A549 (cell line): ENCODE data around the gene RPE. TPM values are rescaled to one million over a fixed set of nuclear protein-coding genes. Genes with fewer than 3 reads are reported as not detected.

Source experiments
- ATAC-seq, 2 experiments: fragments of 200-7000 bp in 1 of 2; fragments of >200 bp in 1 of 2; cut with Nextera tagmentation in 1 of 2; cut with Tn5 transposase in 1 of 2; 3 replicates each; pipeline versions ENCODE4 v1.8.0 to v1.9.1; 2018 to 2020; ENCODE audit warnings: mild to moderate bottlenecking in 1 of 2, moderate library complexity in 1 of 2
- CTCF ChIA-PET: fragments of 300-600 bp; sonication (Branson Sonifier 250); formaldehyde crosslinking; extraction: SDS; loops from one replicate; lab custom pipeline; 2021; ENCODE audit warnings: antibody characterized with exemption, inconsistent platforms; lab: Yijun Ruan, JAX
- POLR2A ChIA-PET: fragments of 350-600 bp; formaldehyde crosslinking; extraction: SDS; loops from one replicate; lab custom pipeline; 2021; ENCODE audit warnings: antibody characterized with exemption, inconsistent platforms; lab: Yijun Ruan, JAX
- DNase-seq, 2 experiments: peaks; one replicate each; pipeline versions ENCODE4 v3.0.0 to v3.0.0-alpha.2; 2011 to 2016; ENCODE audit warnings: low read depth in 1 of 2, low spot score in 1 of 2
- FAIRE-seq: peaks from 2 replicates; lab custom pipeline; 2011; peaks lifted over from hg19 to GRCh38; lab: Jason Lieb, UNC
- H3K27ac ChIP-seq, 2 experiments: fragments of >200 bp; sonication (Bioruptor Twin); formaldehyde crosslinking; 3 replicates each; pipeline ENCODE4 v1.5.1; 2016 to 2017
- H3K4me1 ChIP-seq: fragments of >200 bp; sonication (Bioruptor Twin); formaldehyde crosslinking; 3 replicates; pipeline ENCODE4 v1.6.1; 2016
- H3K4me2 ChIP-seq: fragments of >200 bp; sonication (Bioruptor Twin); formaldehyde crosslinking; 3 replicates; pipeline ENCODE4 v1.6.1; 2016
- H3K4me3 ChIP-seq: fragments of >200 bp; sonication (Bioruptor Twin); formaldehyde crosslinking; 3 replicates; pipeline ENCODE4 v1.5.1; 2016
- H3K9me3 ChIP-seq: fragments of >200 bp; sonication (Bioruptor Twin); formaldehyde crosslinking; 3 replicates; pipeline ENCODE4 v1.6.1; 2016
- CEBPB ChIP-seq, 2 experiments: fragments of >200 bp in 1 of 2; sonication (Bioruptor Twin) in 1 of 2; formaldehyde crosslinking in 1 of 2; IDR thresholded peaks; 2 replicates each; pipeline ENCODE4 v1.6.1; 2012 to 2016
- CHD4 ChIP-seq: fragments of 200-600 bp; sonication (generic); IDR thresholded peaks from 2 replicates; pipeline ENCODE4 v1.6.1; 2016; ENCODE audit warnings: antibody characterized with exemption, mild to moderate bottlenecking, borderline replicate concordance
- EHF ChIP-seq: fragments of 250-450 bp; sonication (Bioruptor Pico); IDR thresholded peaks from 2 replicates; pipeline ENCODE4 v1.5.0; 2020; ENCODE audit warnings: mild to moderate bottlenecking
- EHMT2 ChIP-seq: fragments of 200-600 bp; sonication (generic); IDR thresholded peaks from 2 replicates; pipeline ENCODE4 v1.6.1; 2016; ENCODE audit warnings: antibody characterized with exemption, low read depth, mild to moderate bottlenecking, moderate library complexity
- ESRRA ChIP-seq: fragments of 150-350 bp; IDR thresholded peaks from 2 replicates; pipeline ENCODE4 v1.6.1; 2014; ENCODE audit warnings: mild to moderate bottlenecking, low read length, borderline replicate concordance
- FOSB ChIP-seq: fragments of 250-450 bp; sonication (Bioruptor Pico); IDR thresholded peaks from 2 replicates; pipeline ENCODE4 v1.5.0; 2020; ENCODE audit warnings: mild to moderate bottlenecking, moderate library complexity
- FOXS1 ChIP-seq: fragments of 250-450 bp; sonication (Bioruptor Pico); IDR thresholded peaks from 2 replicates; pipeline ENCODE4 v1.5.0; 2020; ENCODE audit warnings: mild to moderate bottlenecking, moderate library complexity
- HDAC2 ChIP-seq: fragments of 200-600 bp; sonication (generic); IDR thresholded peaks from 2 replicates; pipeline ENCODE4 v1.6.1; 2016
- HEYL ChIP-seq: fragments of 250-450 bp; sonication (Bioruptor Pico); IDR thresholded peaks from 2 replicates; pipeline ENCODE4 v1.8.0; 2021; ENCODE audit warnings: mild to moderate bottlenecking, moderate library complexity
- HOXB13 ChIP-seq: fragments of 250-450 bp; sonication (Bioruptor Pico); IDR thresholded peaks from 2 replicates; pipeline ENCODE4 v1.5.0; 2020; ENCODE audit warnings: low read depth, mild to moderate bottlenecking, moderate library complexity
- HOXB5 ChIP-seq: fragments of 250-450 bp; sonication (Bioruptor Pico); IDR thresholded peaks from 2 replicates; pipeline ENCODE4 v1.5.0; 2020; ENCODE audit warnings: mild to moderate bottlenecking, moderate library complexity
- JUN ChIP-seq, 2 experiments: fragments of >200 bp; sonication (Bioruptor Twin); formaldehyde crosslinking; IDR thresholded peaks; 2 replicates in 1 of 2; 3 replicates in 1 of 2; pipeline ENCODE4 v1.6.1; 2016 to 2017
- KDM1A ChIP-seq: fragments of 200-600 bp; sonication (generic); IDR thresholded peaks from 2 replicates; pipeline ENCODE4 v1.6.1; 2016; ENCODE audit warnings: low read depth, mild to moderate bottlenecking
- MAFK ChIP-seq: fragments of 450-650 bp; IDR thresholded peaks from 2 replicates; pipeline ENCODE4 v1.6.1; 2014; ENCODE audit not compliant: partially characterized antibody
- NPAS2 ChIP-seq: fragments of 250-450 bp; sonication (Bioruptor Pico); IDR thresholded peaks from 2 replicates; pipeline ENCODE4 v1.8.0; 2022; ENCODE audit warnings: mild to moderate bottlenecking, moderate library complexity, borderline replicate concordance
- POLR2A ChIP-seq: IDR thresholded peaks from 2 replicates; pipeline ENCODE4 v1.6.1; 2012; ENCODE audit warnings: mild to moderate bottlenecking, low read length
- RFX5 ChIP-seq: fragments of 450-650 bp; IDR thresholded peaks from 2 replicates; pipeline ENCODE4 v1.7.1; 2014; ENCODE audit warnings: antibody characterized with exemption, mild to moderate bottlenecking, moderate library complexity
- SMC3 ChIP-seq: fragments of >200 bp; sonication (Bioruptor Twin); formaldehyde crosslinking; IDR thresholded peaks from 3 replicates; pipeline ENCODE4 v1.6.1; 2018; ENCODE audit warnings: inconsistent platforms
- SREBF2 ChIP-seq: fragments of 450-650 bp; IDR thresholded peaks from 2 replicates; pipeline ENCODE4 v1.6.1; 2014; ENCODE audit warnings: mild to moderate bottlenecking, moderate library complexity
- TFCP2L1 ChIP-seq: fragments of 250-450 bp; sonication (Bioruptor Pico); IDR thresholded peaks from 2 replicates; pipeline ENCODE4 v1.5.0; 2021; ENCODE audit warnings: mild to moderate bottlenecking
- TP53 ChIP-seq: fragments of 250-450 bp; sonication (Bioruptor Pico); IDR thresholded peaks from 2 replicates; pipeline ENCODE4 v1.5.0; 2021; ENCODE audit warnings: mild to moderate bottlenecking, moderate library complexity
- ZNF302 ChIP-seq: fragments of 250-450 bp; sonication (Bioruptor Pico); IDR thresholded peaks from 2 replicates; pipeline ENCODE4 v1.9.0; 2021; ENCODE audit warnings: inconsistent platforms, mild to moderate bottlenecking, moderate library complexity
- ZSCAN20 ChIP-seq: fragments of 250-450 bp; sonication (Bioruptor Pico); IDR thresholded peaks from 2 replicates; pipeline ENCODE4 v1.8.0; 2022; ENCODE audit warnings: mild to moderate bottlenecking, moderate library complexity
- WGBS: methylation state at CpG from one replicate; pipeline ENCODE4 v1.1.6; 2017; ENCODE audit errors: missing lambda C conversion rate; 5-methylcytosine and 5-hydroxymethylcytosine counted together
- polyA plus RNA-seq, 4 experiments: library from polyadenylated mRNA; depleted of rRNA in 3 of 4; stranded (reverse); fragments of >200 nt; fragmentation: RNase III in 1 of 4; extraction: RNeasy Plus Mini Kit Qiagen cat#74134 plus additional on column Dnase treatment in 1 of 4; gene quantifications; 2 replicates in 3 of 4; 3 replicates in 1 of 4; pipeline ENCODE4 v1.2.3, GENCODE V29; 2011 to 2017
- TF ChIP-seq, protein P1 (sequence below): fragments of 250-450 bp; sonication (Bioruptor Pico); IDR thresholded peaks from 2 replicates; pipeline ENCODE4 v1.5.0; 2020; ENCODE audit warnings: low read depth, mild to moderate bottlenecking, moderate library complexity
- TF ChIP-seq, protein P2 (sequence below): IDR thresholded peaks from 2 replicates; pipeline ENCODE4 v1.6.1; 2012
- TF ChIP-seq, protein P3 (sequence below): fragments of 150-350 bp; IDR thresholded peaks from 2 replicates; pipeline ENCODE4 v1.6.1; 2014; ENCODE audit warnings: low read depth, mild to moderate bottlenecking, low read length
- TF ChIP-seq, protein P4 (sequence below): fragments of >200 bp; sonication (Bioruptor Twin); formaldehyde crosslinking; IDR thresholded peaks from 3 replicates; pipeline ENCODE4 v1.6.1; 2016
- TF ChIP-seq, protein P5 (sequence below): IDR thresholded peaks from 2 replicates; pipeline ENCODE4 v1.6.1; 2012; ENCODE audit warnings: low read depth, borderline replicate concordance

RPE gene
- polyA plus RNA-seq, 2 of the 4 experiments (the other 2 are of a cell fraction) = 81.5 to 118 TPM

DNA sequence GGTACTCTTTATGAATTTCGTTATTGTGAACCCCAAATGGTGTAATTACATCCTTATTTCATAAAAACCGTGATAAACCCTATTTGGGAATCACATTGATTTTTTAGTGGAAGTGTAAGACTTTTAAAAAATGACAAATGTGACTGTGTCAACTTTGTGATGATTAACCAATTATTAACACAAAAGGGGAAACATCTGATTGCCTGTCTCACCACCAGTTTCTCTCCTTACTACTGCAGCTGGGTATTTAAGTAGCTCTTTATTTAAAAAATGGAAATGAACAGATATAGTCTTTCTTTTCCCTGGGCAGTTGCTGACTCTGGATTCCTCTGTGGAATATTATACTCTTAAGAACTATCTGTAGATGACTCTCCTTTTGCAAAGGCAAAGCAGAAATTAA lies 11.6 kb upstream of the RPE start:
- no peak for ATAC-seq
- Histone ChIP-seq H3K4me3 (no peak overlapping the region), H3K4me1 (no peaks in the 10 kb centered on the region), H3K9me3 (no peaks in the 10 kb centered on the region)
- no peak for DNase-seq
- no peak for FAIRE-seq
- 5% methylated on average over 2 of the region's 2 CpGs for WGBS
- CTCF ChIA-PET = no interaction called here
- POLR2A ChIA-PET = no interaction called here
- TF ChIP-seq FOSB (no peak), SREBF2 (no peak), ZNF302 (no peak), EHF (CRISPR knock-in tag) (no peak), CEBPB (IDR thresholded peaks at IDR 0.05) (no peak), HEYL (CRISPR knock-in tag) (no peak), CHD4 (no peak), TFCP2L1 (CRISPR knock-in tag) (no peak), ZSCAN20 (CRISPR knock-in tag) (no peak), HOXB13 (CRISPR knock-in tag) (no peak), NPAS2 (no peak), KDM1A (no peak), RFX5 (no peak), SMC3 (no peak), EHMT2 (no peak), HDAC2 (no peak)
- TF ChIP-seq, protein P1, sequence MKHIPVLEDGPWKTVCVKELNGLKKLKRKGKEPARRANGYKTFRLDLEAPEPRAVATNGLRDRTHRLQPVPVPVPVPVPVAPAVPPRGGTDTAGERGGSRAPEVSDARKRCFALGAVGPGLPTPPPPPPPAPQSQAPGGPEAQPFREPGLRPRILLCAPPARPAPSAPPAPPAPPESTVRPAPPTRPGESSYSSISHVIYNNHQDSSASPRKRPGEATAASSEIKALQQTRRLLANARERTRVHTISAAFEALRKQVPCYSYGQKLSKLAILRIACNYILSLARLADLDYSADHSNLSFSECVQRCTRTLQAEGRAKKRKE (CRISPR knock-in tag) = no peak
- TF ChIP-seq, protein P2, sequence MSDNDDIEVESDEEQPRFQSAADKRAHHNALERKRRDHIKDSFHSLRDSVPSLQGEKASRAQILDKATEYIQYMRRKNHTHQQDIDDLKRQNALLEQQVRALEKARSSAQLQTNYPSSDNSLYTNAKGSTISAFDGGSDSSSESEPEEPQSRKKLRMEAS = no peak
- TF ChIP-seq, all 56 proteins: peak for 0
- no peak overlapping the region for H3K4me2 ChIP-seq
- H3K27ac ChIP-seq = no peak overlapping the region

- POLR2A ChIA-PET = no interaction called here
- TF ChIP-seq ESRRA = no peak
- no peak for TF ChIP-seq POLR2A
- no peak for TF ChIP-seq ZNF302
- no peak for TF ChIP-seq HOXB5 (CRISPR knock-in tag)
- TF ChIP-seq FOSB = no peak
- no peak for TF ChIP-seq TP53 (CRISPR knock-in tag)
- no peak overlapping the region for H3K4me2 ChIP-seq
- FAIRE-seq = no peak
- CTCF ChIA-PET = no interaction called here
- no peak overlapping the region for H3K4me3 ChIP-seq
- H3K9me3 ChIP-seq = no peaks in the 10 kb centered on the region
- no peak overlapping the region for H3K27ac ChIP-seq
- ATAC-seq = no peak
- 67% methylated on average over 9 of the region's 9 CpGs for WGBS
- no peaks in the 10 kb centered on the region for H3K4me1 ChIP-seq
- DNase-seq = no peak
Observed at GRCh38 chr2:209993968-209994367, 8.5 kb upstream of the RPE start.

- no peak for FAIRE-seq
- ChIA-PET POLR2A (no interaction called here), CTCF (interaction anchor here (1.1 kb wide), 1 partner anchor 198 kb away, joined by 3 read pairs; no protein-coding TSS in a partner anchor)
- Histone ChIP-seq H3K27ac (no peak overlapping the region), H3K4me3 (no peak overlapping the region), H3K4me2 (no peak overlapping the region), H3K4me1 (peaks cover 6% of the 10 kb centered on the region; the same call in 2 of the 3 replicates), H3K9me3 (no peaks in the 10 kb centered on the region)
- WGBS = 14% methylated on average over 1 of the region's 1 CpG
- no peak for ATAC-seq
- TF ChIP-seq, protein P3, sequence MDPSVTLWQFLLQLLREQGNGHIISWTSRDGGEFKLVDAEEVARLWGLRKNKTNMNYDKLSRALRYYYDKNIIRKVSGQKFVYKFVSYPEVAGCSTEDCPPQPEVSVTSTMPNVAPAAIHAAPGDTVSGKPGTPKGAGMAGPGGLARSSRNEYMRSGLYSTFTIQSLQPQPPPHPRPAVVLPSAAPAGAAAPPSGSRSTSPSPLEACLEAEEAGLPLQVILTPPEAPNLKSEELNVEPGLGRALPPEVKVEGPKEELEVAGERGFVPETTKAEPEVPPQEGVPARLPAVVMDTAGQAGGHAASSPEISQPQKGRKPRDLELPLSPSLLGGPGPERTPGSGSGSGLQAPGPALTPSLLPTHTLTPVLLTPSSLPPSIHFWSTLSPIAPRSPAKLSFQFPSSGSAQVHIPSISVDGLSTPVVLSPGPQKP = no peak
- TF ChIP-seq, protein P4, sequence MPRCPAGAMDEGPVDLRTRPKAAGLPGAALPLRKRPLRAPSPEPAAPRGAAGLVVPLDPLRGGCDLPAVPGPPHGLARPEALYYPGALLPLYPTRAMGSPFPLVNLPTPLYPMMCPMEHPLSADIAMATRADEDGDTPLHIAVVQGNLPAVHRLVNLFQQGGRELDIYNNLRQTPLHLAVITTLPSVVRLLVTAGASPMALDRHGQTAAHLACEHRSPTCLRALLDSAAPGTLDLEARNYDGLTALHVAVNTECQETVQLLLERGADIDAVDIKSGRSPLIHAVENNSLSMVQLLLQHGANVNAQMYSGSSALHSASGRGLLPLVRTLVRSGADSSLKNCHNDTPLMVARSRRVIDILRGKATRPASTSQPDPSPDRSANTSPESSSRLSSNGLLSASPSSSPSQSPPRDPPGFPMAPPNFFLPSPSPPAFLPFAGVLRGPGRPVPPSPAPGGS = no peak
- no peak for TF ChIP-seq HOXB13 (CRISPR knock-in tag)
- no peak for TF ChIP-seq MAFK
- TF ChIP-seq CHD4 = no peak
- no peak for TF ChIP-seq JUN (IDR thresholded peaks at IDR 0.05)
- no peak for TF ChIP-seq ZNF302
- TF ChIP-seq, protein P5, sequence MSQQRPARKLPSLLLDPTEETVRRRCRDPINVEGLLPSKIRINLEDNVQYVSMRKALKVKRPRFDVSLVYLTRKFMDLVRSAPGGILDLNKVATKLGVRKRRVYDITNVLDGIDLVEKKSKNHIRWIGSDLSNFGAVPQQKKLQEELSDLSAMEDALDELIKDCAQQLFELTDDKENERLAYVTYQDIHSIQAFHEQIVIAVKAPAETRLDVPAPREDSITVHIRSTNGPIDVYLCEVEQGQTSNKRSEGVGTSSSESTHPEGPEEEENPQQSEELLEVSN = no peak
- TF ChIP-seq FOXS1 (CRISPR knock-in tag) = no peak
- no peak for DNase-seq
Observed at GRCh38 chr2:209998596-209998995, 3.8 kb upstream of the RPE start.
